ENCODE results near the gene DLG1.
A peak's percentile ranks its signal among the peaks of the same experiment; 100 is the strongest.

Gene DLG1

DNA sequence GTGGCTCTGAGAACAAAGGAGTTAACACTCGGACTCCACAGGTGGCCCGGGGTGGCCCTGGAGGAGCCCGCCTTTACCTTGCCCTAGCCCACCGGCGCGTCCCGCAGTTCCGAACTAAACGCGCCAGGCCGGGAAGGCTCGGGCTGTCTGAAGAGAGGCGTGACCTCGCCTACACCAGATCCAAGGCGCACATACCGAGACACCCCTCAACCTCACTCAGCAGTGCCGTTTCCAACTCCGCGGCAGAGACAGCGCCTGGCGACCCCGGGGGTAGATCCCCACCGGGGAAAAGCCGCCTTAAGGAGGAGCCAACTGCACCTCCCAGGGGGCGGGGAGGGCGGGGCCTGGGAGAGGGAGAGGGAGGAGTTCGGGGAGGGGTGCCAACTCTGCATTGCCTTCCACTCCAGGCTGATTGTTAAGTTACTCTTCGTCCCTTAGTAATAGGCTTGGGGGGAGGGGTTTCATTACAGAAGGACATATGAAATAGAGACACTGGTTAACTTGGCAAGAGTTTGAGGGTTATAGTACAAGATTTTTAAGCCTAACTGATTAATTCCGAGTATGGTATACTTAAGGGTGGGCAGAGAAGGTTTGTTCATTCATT is at the start of gene DLG1:
Gene DLG1 (minus strand): TSS at position 272 of the 604 bp plus-strand sequence. CDS start 1,408 bp downstream, outside the sequence.
- DNase-seq (ENCODE audit: low read depth in 2 of 2) = peak; percentile 72 to 81

- no peak for DNase-seq (ENCODE audit: low read depth in 2 of 2)
These were observed 49.6 kb upstream of the DLG1 start for GRCh38 chr3:197348014-197348413.

- DNase-seq (ENCODE audit: low read depth in 2 of 2) = no peak
These were observed 47.0 kb upstream of the DLG1 start for GRCh38 chr3:197345390-197345789.

DNA sequence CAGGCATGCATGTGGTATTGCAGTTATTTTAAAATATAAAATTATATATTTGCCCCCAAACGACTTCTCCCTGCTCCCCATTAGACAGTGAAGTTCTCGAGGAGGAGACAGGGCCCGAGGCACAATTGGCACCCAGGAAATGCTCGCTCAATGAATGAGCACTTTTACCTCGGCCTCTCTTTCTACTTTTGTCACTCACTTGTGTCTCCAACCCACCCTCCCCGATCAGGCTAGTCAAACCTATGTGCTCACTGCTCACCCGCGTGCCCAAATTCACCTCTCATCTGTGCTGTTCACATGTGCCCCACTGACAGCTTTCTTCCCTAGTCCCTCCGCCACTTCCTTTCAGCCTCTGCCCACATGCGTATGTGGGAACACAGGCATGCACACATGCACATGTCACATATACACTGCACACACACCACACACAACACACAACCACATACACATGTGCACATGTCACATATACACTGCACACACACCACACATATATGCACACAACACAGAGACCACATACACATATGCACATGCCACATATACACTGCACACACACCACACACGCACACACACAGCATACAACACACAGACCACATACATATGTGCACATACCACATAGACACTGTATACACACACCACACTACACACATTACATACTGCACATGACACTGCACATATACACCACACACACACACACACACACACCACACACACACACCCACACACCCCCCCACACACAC is 46.3 kb upstream of the DLG1 start:
- DNase-seq (ENCODE audit: low read depth in 2 of 2) = no peak

DNA sequence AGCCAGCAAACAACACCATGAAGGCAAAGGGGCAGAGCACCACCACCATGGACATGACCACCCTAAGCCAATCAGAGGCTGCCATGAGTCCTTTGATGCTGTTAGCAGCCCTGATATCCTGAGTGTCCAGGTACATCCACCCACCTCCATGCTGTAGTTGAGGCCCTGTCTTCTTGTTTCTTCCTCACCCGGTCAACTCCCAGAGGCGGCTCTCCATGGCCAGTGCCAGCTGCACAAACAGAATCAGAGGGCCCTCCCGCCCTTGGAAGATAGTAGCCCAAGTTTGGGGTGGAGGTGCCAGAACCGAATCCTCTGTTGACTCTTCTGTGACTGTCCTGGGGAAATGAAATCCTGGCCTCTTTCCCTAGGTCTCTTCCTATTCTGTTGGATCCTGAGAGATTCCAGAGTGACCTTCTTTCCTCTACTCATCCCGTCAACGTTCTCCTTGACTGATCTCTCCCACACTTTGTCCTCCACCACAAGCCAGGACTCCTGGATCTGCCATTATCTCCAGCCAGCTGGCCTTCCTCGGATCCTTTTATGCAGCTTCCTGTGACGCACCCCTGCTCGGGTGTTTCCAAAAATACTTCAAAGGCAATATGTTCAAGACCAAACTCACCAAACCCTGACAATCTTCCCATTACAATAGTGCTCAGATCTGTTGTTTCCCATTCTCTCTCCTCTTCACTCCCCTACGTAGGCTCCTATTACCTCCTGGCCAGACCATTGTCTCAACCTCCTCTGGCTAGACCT is 45.4 kb upstream of the DLG1 start:
- no peak for DNase-seq (ENCODE audit: low read depth in 2 of 2)

- DNase-seq (ENCODE audit: low read depth in 2 of 2) = no peak
These were observed 44.7 kb upstream of the DLG1 start for GRCh38 chr3:197343111-197343510.

- DNase-seq (ENCODE audit: low read depth in 2 of 2) = no peak
These were observed 42.1 kb upstream of the DLG1 start for GRCh38 chr3:197340521-197340871.

- DNase-seq (ENCODE audit: low read depth in 2 of 2) = no peak
These were observed 41.6 kb upstream of the DLG1 start for GRCh38 chr3:197339841-197340520.

- no peak for DNase-seq (ENCODE audit: low read depth in 2 of 2)
These were observed 40.2 kb upstream of the DLG1 start for GRCh38 chr3:197338586-197338985.

DNA sequence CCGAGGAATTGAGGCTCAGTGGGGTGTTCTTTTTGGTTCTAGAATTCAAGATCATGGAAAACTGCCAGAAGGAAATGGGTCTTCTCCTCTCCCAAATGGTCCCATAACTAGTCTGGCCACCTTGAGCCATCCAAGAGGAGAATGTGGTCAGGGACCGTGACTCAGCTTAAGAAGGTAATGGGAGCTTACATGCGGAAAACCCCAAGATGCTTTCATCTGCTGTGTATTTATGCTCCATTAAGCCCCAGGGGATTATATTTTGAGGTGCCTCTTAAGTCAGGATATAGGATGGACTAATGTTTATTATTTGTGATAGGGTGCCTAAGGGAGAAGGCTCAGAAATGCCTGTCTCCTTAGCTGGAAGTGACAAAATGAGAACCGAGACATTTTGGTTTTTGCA is 39.2 kb upstream of the DLG1 start:
- DNase-seq (ENCODE audit: low read depth in 2 of 2) = no peak

GRCh38 chr3:197337214-197337613 is 38.8 kb upstream of the DLG1 start:
- DNase-seq (ENCODE audit: low read depth in 2 of 2) = no peak

DNA sequence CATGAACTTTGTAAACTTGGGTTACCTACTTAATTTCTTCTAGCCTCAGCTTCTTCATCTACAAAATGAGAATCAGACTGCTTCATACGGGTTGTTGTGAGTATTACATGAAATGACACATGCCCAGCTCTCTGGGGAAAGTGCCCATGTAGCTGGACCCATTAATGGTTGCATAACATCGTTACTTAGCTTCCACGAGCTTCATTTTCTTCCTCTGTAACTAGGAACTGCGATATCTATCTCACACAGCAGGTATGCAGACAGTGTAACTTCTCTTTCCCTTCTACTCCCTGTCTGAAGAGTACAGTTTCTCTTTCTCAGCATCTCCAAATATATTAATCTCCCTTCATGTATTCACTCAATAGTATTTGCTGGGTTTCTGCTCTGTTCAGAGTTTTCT is 37.9 kb upstream of the DLG1 start:
- no peak for DNase-seq (ENCODE audit: low read depth in 2 of 2)

DNA sequence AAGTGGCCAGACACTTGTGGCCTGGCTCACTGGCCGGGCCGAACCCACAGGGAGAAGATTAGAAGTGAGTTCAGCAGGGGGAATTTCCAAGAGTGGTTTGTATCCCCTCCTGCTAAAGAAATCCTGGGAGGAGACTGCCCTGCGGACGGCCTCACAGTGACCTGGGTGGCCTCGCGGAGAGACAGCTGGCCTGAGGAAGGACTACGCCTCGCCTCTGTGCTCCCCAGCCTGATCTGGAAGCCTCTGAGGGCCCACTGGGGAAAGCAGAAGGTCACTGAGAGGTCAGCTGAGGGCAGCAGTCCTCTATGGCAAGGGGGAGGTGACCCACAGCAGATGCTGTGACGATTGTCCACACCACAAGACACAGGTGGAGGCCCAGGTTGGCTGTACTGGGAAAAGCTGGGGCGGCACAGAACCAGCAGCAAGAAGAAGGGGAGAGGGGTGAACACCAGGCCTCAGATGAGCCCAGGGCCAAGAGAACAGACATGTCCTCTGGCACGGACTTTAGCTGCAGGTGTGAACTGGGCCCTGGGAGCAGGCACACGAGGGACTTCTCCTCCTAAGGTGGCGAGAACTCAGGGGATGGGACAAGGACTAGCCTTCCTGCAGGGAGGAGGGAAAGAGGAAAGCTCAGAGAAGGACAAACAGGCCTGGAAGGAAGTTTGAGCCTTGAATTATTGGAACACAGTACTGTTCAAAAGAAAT is 37.2 kb upstream of the DLG1 start:
- DNase-seq (ENCODE audit: low read depth in 2 of 2) = no peak

- no peak for DNase-seq (ENCODE audit: low read depth in 2 of 2)
These were observed 35.7 kb upstream of the DLG1 start for GRCh38 chr3:197333901-197334639.

GRCh38 chr3:197331131-197331530 is 32.7 kb upstream of the DLG1 start:
- DNase-seq (ENCODE audit: low read depth in 2 of 2) = no peak

DNA sequence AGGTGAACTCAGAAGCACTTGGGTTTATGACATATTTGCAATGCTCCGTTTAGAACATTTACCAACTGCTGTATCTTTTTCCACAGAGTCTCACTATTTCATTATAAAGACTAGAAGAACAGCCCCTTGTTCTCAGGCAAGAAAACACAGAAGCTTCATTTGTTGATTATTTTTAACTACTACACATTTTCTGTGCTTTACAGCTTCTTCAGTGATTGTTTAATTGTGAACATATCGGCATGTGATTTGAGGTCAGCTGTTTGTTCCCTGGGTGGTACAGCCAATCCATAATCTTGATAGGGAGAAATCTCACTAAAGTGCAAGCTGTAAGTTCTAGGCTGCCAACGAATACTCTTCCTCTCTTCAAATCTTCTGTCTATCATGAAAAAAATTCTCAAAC is 31.0 kb upstream of the DLG1 start:
- DNase-seq (ENCODE audit: low read depth in 2 of 2) = no peak

- no peak for DNase-seq (ENCODE audit: low read depth in 2 of 2)
These were observed 29.8 kb upstream of the DLG1 start for GRCh38 chr3:197328198-197328597.

- no peak for DNase-seq (ENCODE audit: low read depth in 2 of 2)
These were observed 29.3 kb upstream of the DLG1 start for GRCh38 chr3:197327701-197328100.

DNA sequence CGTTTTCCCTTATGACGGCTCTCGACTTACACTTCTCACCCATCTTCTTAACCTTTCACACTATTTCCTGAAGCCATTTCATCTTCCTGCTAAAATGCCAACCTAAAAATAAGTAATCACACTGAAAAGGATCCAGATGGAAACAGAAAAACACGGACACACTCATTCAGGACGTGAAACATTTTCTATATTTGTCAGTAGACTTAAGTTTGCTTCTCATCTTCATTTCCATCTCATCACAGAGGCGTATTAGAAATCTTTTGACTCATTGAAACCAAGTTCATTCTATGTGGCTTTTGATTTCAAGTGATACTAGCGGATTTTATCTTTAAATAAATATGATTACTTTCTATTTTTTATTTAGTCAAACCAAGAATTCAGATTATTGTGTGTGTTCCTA is 27.4 kb upstream of the DLG1 start:
- DNase-seq (ENCODE audit: low read depth in 2 of 2) = no peak

DNA sequence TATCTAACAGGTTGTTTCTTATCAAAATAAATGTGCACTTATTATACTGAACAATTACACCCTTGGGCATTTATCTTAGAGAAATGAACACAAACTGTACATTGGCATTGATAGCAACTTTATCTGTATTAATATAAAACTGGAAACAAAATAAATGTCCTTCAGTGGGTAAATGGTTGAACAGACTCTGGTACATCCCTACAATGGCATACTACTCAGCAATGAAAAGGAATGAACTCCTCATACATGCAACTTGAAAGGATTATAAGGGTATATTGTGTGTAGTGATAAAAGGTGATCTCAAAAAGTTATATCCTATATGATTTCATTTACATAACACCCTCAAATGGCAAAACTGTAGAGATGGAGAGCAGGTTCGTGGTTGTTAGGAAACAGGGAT is 23.7 kb upstream of the DLG1 start:
- DNase-seq (ENCODE audit: low read depth in 2 of 2) = no peak

GRCh38 chr3:197320582-197320981 is 22.2 kb upstream of the DLG1 start:
- DNase-seq (ENCODE audit: low read depth in 2 of 2) = no peak

All from stimulated activated CD4-positive, alpha-beta T cell treated with anti-CD3 and anti-CD28 coated beads, Interleukin-15, amount 100 ng/mL, for 48 hours (primary cell).